GM12878 (cell line): Measurements from ENCODE around the gene TRIM38. TPM values are rescaled to one million over a fixed set of nuclear protein-coding genes. Genes with fewer than 3 reads are reported as not detected.

ENCODE experiments used
- ATF7 ChIP-seq: fragments of 450-650 bp; IDR thresholded peaks from 2 replicates; pipeline ENCODE4 v1.6.1; 2016; ENCODE audit warnings: low read depth, mild to moderate bottlenecking
- CBFB ChIP-seq: IDR thresholded peaks from 2 replicates; pipeline ENCODE4 v1.6.1; 2016; ENCODE audit warnings: antibody characterized with exemption, low read depth
- CBX3 ChIP-seq: fragments of 200-600 bp; sonication (generic); IDR thresholded peaks from 2 replicates; pipeline ENCODE4 v1.6.1; 2016; ENCODE audit warnings: low read depth, borderline replicate concordance
- CBX5 ChIP-seq: sonication (generic); IDR thresholded peaks from 2 replicates; pipeline ENCODE4 v1.6.1; 2016; ENCODE audit warnings: low read depth, moderate library complexity, mild to moderate bottlenecking, inconsistent platforms
- CTCF ChIP-seq, 3 experiments: IDR thresholded peaks in 2 of 3; conservative IDR thresholded peaks in 1 of 3; 2 replicates each; pipeline ENCODE4 v1.5.1; 2011; ENCODE audit warnings: low read depth in 3 of 3, low read length in 3 of 3, mild to moderate bottlenecking in 3 of 3, control low read depth in 2 of 3, moderate library complexity in 2 of 3, inconsistent platforms in 1 of 3, mixed read lengths in 1 of 3; ENCODE audit not compliant: control insufficient read depth in 2 of 3, insufficient read depth in 1 of 3; ENCODE audit errors: extremely low read depth in 1 of 3
- ELK1 ChIP-seq: IDR thresholded peaks from 2 replicates; pipeline ENCODE4 v1.6.1; 2012; ENCODE audit warnings: low read depth, low read length, improper control_type of control experiment
- ESRRA ChIP-seq: IDR thresholded peaks from 2 replicates; pipeline ENCODE4 v1.6.1; 2012; ENCODE audit warnings: mild to moderate bottlenecking, low read length, improper control_type of control experiment
- FOXK2 ChIP-seq: fragments of 450-650 bp; IDR thresholded peaks from 2 replicates; pipeline ENCODE4 v1.6.1; 2017; ENCODE audit warnings: mild to moderate bottlenecking, moderate library complexity
- HSF1 ChIP-seq: fragments of 150-350 bp; IDR thresholded peaks from 2 replicates; pipeline ENCODE4 v1.6.1; 2014; ENCODE audit warnings: mild to moderate bottlenecking, low read depth, low read length
- IKZF2 ChIP-seq, 2 experiments: fragments of 450-650 bp; IDR thresholded peaks; 2 replicates each; pipeline ENCODE4 v1.6.1; 2017; ENCODE audit warnings: mild to moderate bottlenecking in 2 of 2, moderate library complexity in 2 of 2
- MEF2B ChIP-seq: fragments of 450-650 bp; IDR thresholded peaks from 2 replicates; pipeline ENCODE4 v1.6.1; 2018; ENCODE audit warnings: mild to moderate bottlenecking, moderate library complexity; ENCODE audit not compliant: partially characterized antibody, poor library complexity, severe bottlenecking
- MYC ChIP-seq: IDR thresholded peaks from 2 replicates; pipeline ENCODE4 v1.6.1; 2011; ENCODE audit warnings: mild to moderate bottlenecking, low read length, moderate library complexity, inconsistent platforms; ENCODE audit not compliant: insufficient read depth, insufficient replicate concordance, insufficient read length, severe bottlenecking
- NFYB ChIP-seq: IDR thresholded peaks from 2 replicates; pipeline ENCODE4 v1.6.1; 2011; ENCODE audit warnings: low read depth, mild to moderate bottlenecking, low read length, improper control_type of control experiment, moderate library complexity; ENCODE audit not compliant: insufficient read depth
- NR2C1 ChIP-seq: fragments of 450-650 bp; IDR thresholded peaks from 2 replicates; pipeline ENCODE4 v1.6.1; 2017; ENCODE audit warnings: antibody characterized with exemption, mild to moderate bottlenecking, moderate library complexity
- NRF1 ChIP-seq: conservative IDR thresholded peaks from 2 replicates; pipeline ENCODE4 v1.6.1; 2011; ENCODE audit warnings: mild to moderate bottlenecking, low read depth, low read length, improper control_type of control experiment
- PKNOX1 ChIP-seq: fragments of 450-650 bp; IDR thresholded peaks from 2 replicates; pipeline ENCODE4 v1.6.1; 2016; ENCODE audit warnings: mild to moderate bottlenecking
- RB1 ChIP-seq: fragments of 450-650 bp; formaldehyde crosslinking; IDR thresholded peaks from 2 replicates; pipeline ENCODE4 v1.6.1; 2017; ENCODE audit warnings: mild to moderate bottlenecking, borderline replicate concordance
- SIN3A ChIP-seq: IDR thresholded peaks from 2 replicates; pipeline ENCODE4 v1.6.1; 2012; ENCODE audit warnings: low read depth, low read length, improper control_type of control experiment
- SKIL ChIP-seq: fragments of 450-650 bp; IDR thresholded peaks from 2 replicates; pipeline ENCODE4 v1.6.1; 2017; ENCODE audit warnings: mild to moderate bottlenecking, low read depth, inconsistent platforms; ENCODE audit not compliant: poor library complexity, severe bottlenecking
- SPI1 ChIP-seq: IDR thresholded peaks from 2 replicates; pipeline ENCODE4 v1.6.1; 2011; ENCODE audit warnings: low read depth, mild to moderate bottlenecking, low read length, moderate library complexity, borderline replicate concordance; ENCODE audit not compliant: insufficient read depth
- ZNF622 ChIP-seq: fragments of 450-650 bp; IDR thresholded peaks from 2 replicates; pipeline ENCODE4 v1.6.1; 2017; ENCODE audit warnings: mild to moderate bottlenecking, inconsistent platforms
- polyA plus RNA-seq, 11 experiments: library from polyadenylated mRNA; depleted of rRNA in 4 of 11; unstranded in 6 of 11; stranded (reverse) in 5 of 11; fragments of >200 nt; fragmentation: Nextera tagmentation in 4 of 11; fragmentation: Illumina TruSeq in 1 of 11; extraction: Ambion mirVana in 4 of 11; extraction: Trizol in 1 of 11; gene quantifications; 1 replicate in 1 of 11; 2 replicates in 10 of 11; pipeline versions ENCODE4 v1.2.1 to v1.2.3, GENCODE V29; 2011 to 2016; ENCODE audit warnings: inconsistent platforms in 2 of 11, missing spikeins in 2 of 11, low read depth in 1 of 11
- total RNA-seq, 4 experiments: library from RNA; depleted of rRNA in 3 of 4; stranded (reverse); fragments of >200 nt in 3 of 4; fragmentation: Illumina TruSeq in 1 of 4; extraction: Trizol in 1 of 4; gene quantifications; 2 replicates each; pipeline versions ENCODE4 v1.2.1 to v1.2.3, GENCODE V29; 2013 to 2021
- TF ChIP-seq, protein P1 (sequence below): IDR thresholded peaks from 2 replicates; pipeline ENCODE4 v1.6.1; 2012; ENCODE audit warnings: low read depth, low read length, improper control_type of control experiment

The TRIM38 gene
- total and polyA plus RNA-seq, 10 of the 15 experiments (the other 5 are each of a cell fraction or from before 2014, with no cell fraction given) = 4.5 to 14.7 (median 11.1) TPM

DNA sequence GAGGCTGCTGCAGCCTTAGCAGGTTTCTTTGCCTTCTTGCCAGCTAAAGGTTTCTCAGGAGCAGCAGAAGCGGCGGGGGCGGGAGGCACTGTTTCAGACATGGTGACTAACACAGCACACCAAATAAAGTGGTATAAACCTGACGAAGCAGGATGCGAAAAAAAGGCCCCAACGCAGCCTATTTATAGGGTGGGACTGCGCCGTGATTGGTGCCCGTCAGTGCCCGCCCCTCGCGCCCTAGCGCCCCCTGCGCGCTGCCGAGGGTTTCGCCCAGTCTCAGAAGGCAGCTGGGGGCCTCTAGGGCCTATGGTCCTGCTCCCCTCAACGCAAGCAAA, 55.0 kb downstream of the TRIM38 start (continued):
- no peak for TF ChIP-seq HSF1
- no peak for TF ChIP-seq ELK1
- no peak for TF ChIP-seq ATF7
- TF ChIP-seq SPI1 = no peak
- TF ChIP-seq RB1 = no peak
- no peak for TF ChIP-seq MYC
- TF ChIP-seq ESRRA = no peak
- TF ChIP-seq NFYB = peak; percentile 39; the same call in 1 of the 2 replicates
- peak; percentile 19 to 39 (median 30); a peak in 4 of 6 replicates for TF ChIP-seq CTCF (IDR thresholded peaks at IDR 0.05 in 2 of 3, conservative IDR thresholded peaks at IDR 0.05 in 1 of 3; ENCODE audit: control insufficient read depth in 2 of 3, extremely low read depth in 1 of 3, insufficient read depth in 1 of 3, low read depth in 3 of 3, low read length in 3 of 3)
- TF ChIP-seq FOXK2 = no peak
- no peak for TF ChIP-seq NRF1
- TF ChIP-seq PKNOX1 = no peak
- no peak for TF ChIP-seq SKIL
- TF ChIP-seq ZNF622 = no peak
- peak; percentile 56; the same call in 1 of the 2 replicates for TF ChIP-seq CBX5
- TF ChIP-seq MEF2B = no peak
- TF ChIP-seq NR2C1 = no peak
- TF ChIP-seq CBX3 = no peak
- TF ChIP-seq, protein P1, sequence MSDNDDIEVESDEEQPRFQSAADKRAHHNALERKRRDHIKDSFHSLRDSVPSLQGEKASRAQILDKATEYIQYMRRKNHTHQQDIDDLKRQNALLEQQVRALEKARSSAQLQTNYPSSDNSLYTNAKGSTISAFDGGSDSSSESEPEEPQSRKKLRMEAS = no peak
- TF ChIP-seq IKZF2 (IDR thresholded peaks at IDR 0.05) = no peak
- TF ChIP-seq CBFB = 0 out of 2 replicates have a peak, but pooled peaks have one; percentile 42
- TF ChIP-seq SIN3A = no peak
